Measurements from ENCODE around the gene SLC25A51. TPM values are rescaled to one million over a fixed set of nuclear protein-coding genes. Genes with fewer than 3 reads are reported as not detected.

SLC25A51 gene
- total and polyA plus RNA-seq, 7 experiments from 2014 or later = 10.8 to 37.8 (median 23.0) TPM

DNA sequence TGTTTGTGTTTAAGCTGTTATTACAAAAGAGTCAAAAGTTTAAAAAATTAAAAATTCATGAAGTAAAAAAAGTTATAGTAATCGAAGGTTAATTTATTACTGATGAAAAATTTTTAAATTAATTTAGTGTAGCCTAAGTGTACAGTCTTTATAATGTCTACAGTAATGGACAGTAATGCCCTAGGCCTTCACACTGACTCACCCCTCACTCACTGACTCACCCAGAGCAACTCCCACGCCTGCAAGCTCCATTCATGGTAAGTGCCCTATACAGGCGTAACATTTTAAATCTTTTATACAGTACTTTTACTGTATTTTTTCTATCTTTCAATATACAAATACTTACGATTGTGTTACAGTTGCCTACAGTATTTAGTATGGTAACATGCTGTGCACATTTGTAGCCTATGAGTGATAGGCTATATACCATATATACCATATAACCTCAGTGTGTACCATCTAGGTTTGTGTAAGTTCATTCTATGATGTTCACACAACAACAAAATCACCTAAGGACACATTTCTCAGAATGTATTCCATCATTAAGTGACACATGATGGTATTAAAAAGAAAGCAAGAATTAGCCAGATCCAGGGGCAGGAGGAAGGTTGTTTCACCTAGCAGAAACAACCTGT, 63.2 kb downstream of the SLC25A51 start:
- Histone ChIP-seq H3K36me3 (ENCODE audit: control insufficient read depth in 2 of 3, insufficient read depth in 3 of 3, low read length in 3 of 3) (no peaks in the 10 kb centered on the region), H3K27ac (ENCODE audit: low read depth, low read length) (no peak overlapping the region), H3K4me1 (ENCODE audit: control insufficient read depth in 2 of 2, insufficient read depth in 2 of 2, low read length in 2 of 2) (no peaks in the 10 kb centered on the region), H3K27me3 (ENCODE audit: control insufficient read depth in 2 of 2, insufficient read depth in 2 of 2, low read length in 2 of 2) (no peaks in the 10 kb centered on the region), H3K9me3 (ENCODE audit: control insufficient read depth in 2 of 3, low read length in 3 of 3) (no peaks in the 10 kb centered on the region), H3K4me3 (ENCODE audit: low read length) (no peak overlapping the region)
- H3K27ac Mint-ChIP-seq = no peak overlapping the region
- ATAC-seq (no peak), DNase-seq (no peak)
- H3K27me3 Mint-ChIP-seq = no peaks in the 10 kb centered on the region
- intact Hi-C loops (cut with micrococcal nuclease) = no loop called here
- H3K36me3 Mint-ChIP-seq = peaks cover 0 to 26% (median 9%) of the 10 kb centered on the region in 5 donors
- no peak overlapping the region for H3K4me3 Mint-ChIP-seq
- ChIA-PET POLR2A (interaction anchor here (1.1 kb wide), 1 partner anchor 29 kb away, joined by 3 read pairs; no protein-coding TSS in a partner anchor), CTCF (no interaction called here)
- H3K4me1 Mint-ChIP-seq = peaks cover 0 to 9% (median 4%) of the 10 kb centered on the region in 7 donors
- no peaks in the 10 kb centered on the region for H3K9me3 Mint-ChIP-seq

DNA sequence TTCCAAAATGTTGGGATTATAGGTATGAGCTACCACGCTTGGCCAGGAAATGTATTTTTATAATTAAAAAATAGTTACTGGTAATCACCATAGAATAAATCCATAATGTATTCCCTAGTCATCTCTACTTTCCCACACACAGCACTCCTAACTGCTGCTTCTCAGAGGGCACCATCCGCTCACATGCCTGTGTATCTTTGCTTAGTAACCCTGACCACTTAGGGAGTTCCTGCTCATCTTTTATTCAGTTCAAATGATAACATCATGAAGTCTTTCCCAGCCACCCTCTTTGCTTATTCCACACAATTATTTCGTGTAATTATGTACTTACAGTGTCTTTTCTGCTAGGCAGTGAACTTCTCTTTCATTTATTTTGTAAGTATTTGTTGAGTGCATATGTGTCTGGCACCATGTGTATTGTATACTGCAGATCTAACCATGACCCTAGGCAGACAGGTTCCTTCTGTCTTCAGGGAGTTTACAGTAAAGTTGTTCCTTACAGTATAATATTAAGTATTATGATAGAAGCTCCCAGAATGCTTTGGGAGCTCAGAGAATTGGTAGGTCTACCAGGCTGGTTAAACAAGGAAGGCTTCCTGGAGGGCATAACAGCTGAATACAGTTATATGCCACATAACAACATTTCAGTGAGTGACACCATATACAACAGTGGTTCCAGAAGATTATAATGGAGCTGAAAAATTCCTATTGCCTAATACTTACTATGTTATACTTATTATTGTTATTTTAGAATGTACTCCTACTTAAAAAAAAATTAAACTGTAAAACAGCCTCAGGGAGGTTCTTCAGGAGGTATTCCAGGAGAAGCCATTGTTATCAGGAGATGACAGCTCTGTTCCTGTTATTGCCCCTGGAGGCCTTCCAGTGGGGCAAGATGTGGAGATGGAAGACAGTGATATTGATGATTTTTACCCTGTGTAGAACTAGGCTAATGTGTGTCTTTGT, 64.1 kb downstream of the SLC25A51 start:
- CTCF ChIA-PET = no interaction called here
- DNase-seq (no peak), ATAC-seq (no peak)
- H3K27me3 Mint-ChIP-seq = no peaks in the 10 kb centered on the region
- Histone ChIP-seq H3K27me3 (ENCODE audit: control insufficient read depth in 2 of 2, insufficient read depth in 2 of 2, low read length in 2 of 2) (no peaks in the 10 kb centered on the region), H3K36me3 (ENCODE audit: control insufficient read depth in 2 of 3, insufficient read depth in 3 of 3, low read length in 3 of 3) (no peaks in the 10 kb centered on the region), H3K9me3 (ENCODE audit: control insufficient read depth in 2 of 3, low read length in 3 of 3) (no peaks in the 10 kb centered on the region), H3K4me1 (ENCODE audit: control insufficient read depth in 2 of 2, insufficient read depth in 2 of 2, low read length in 2 of 2) (no peaks in the 10 kb centered on the region), H3K27ac (ENCODE audit: low read depth, low read length) (no peak overlapping the region), H3K4me3 (ENCODE audit: low read length) (no peak overlapping the region)
- H3K4me1 Mint-ChIP-seq = peaks cover 0 to 9% (median 4%) of the 10 kb centered on the region in 7 donors
- peaks cover 0 to 19% (median 9%) of the 10 kb centered on the region in 5 donors for H3K36me3 Mint-ChIP-seq
- H3K27ac Mint-ChIP-seq = no peak overlapping the region
- no peaks in the 10 kb centered on the region for H3K9me3 Mint-ChIP-seq
- intact Hi-C loops (cut with micrococcal nuclease) = no loop called here
- POLR2A ChIA-PET = interaction anchor here (0.6 to 1.1 kb wide), 2 partner anchors 28 to 59 kb away, joined by 3 read pairs; no protein-coding TSS in a partner anchor
- H3K4me3 Mint-ChIP-seq = no peak overlapping the region

Other genes starting within 250 kb of the SLC25A51 start
- gene TRMT10B, start 150.3 kb downstream of the SLC25A51 start, total RNA-seq = 10 to 100 TPM; 16.0 to 28.9 (median 18.5) TPM
- gene TRMT10B, start 150.3 kb downstream of the SLC25A51 start, polyA plus RNA-seq = 10 to 100 TPM; 15.3 to 21.7 TPM
- gene EXOSC3, start 119.1 kb downstream of the SLC25A51 start, total RNA-seq = 10 to 100 TPM; 27.8 to 66.1 (median 60.7) TPM
- gene EXOSC3, start 119.1 kb downstream of the SLC25A51 start, polyA plus RNA-seq = 10 to 100 TPM; 17.2 to 35.2 TPM
- gene DCAF10, start 103.3 kb downstream of the SLC25A51 start, total RNA-seq = 10 to 100 TPM; 12.1 to 22.5 (median 21.3) TPM
- gene DCAF10, start 103.3 kb downstream of the SLC25A51 start, polyA plus RNA-seq = 10 to 100 TPM; 27.4 to 28.6 TPM
- 1 to 10 TPM in 2 of 5 experiments, under 1 TPM in 3; 0.29 to 2.0 (median 0.81) TPM for gene SHB, start 165.1 kb upstream of the SLC25A51 start, total RNA-seq
- under 1 TPM; 0.15 to 0.22 TPM for gene SHB, start 165.1 kb upstream of the SLC25A51 start, polyA plus RNA-seq